ENCODE measurements around the gene SLC49A3. TPM values are rescaled to one million over a fixed set of nuclear protein-coding genes. Genes with fewer than 3 reads are reported as not detected.
"Not testable (repeated sequence)": the region's sequence is repeated elsewhere in the genome, so short reads cannot be mapped to it uniquely, and the experiment has no call there.

The SLC49A3 gene
- total RNA-seq, 1 donor from 2014 or later: 1.9 TPM

DNA sequence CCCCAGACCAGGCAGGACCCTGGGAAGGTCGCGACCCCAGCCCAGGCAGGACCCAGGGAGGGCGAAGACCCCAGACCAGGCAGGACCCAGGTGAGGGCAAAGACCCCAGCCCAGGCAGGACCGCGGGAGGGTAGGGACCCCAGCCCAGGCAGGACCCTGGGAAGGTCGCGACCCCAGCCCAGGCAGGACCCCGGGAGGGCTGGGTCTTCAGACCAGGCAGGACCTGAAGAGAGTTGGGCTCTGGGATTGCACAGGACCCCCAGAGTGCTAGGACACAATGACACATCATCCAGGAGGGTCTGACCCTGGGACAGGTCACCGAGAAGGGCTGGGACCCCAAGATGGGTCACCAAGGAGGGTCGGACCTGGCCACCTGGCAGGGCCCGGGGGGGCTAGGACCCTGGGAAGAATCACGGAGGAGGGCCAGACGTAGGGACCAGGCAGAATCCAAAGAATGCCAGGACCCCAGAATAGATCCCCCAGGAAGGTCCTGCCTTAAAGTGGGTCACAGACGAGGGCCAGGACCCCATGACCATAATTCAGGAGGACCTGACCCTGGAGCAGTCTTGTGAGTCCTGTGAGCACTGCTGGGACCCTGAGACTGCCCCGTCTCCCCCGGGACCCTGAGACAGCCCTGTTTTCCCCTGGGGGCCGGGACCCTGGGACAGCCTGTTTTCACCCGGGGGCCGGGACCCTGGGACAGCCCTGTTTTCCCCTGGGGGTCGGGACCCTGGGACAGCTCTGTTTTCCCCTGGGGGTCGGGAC lies 18.1 kb upstream of the SLC49A3 start:
- no peak overlapping the region for H3K27ac ChIP-seq
- Mint-ChIP-seq H3K27me3 (ENCODE audit: insufficient read depth, low read depth) (peaks cover 7% of the 10 kb centered on the region), H3K36me3 (peaks cover 26% of the 10 kb centered on the region), H3K4me1 (peaks cover 5% of the 10 kb centered on the region), H3K9me3 (peaks cover 22% of the 10 kb centered on the region), H3K27ac (no peak overlapping the region), H3K4me3 (peak overlapping the region; percentile 64)
- H3K4me2 ChIP-seq: peak overlapping the region; percentile 79
- peaks cover 62% of the 10 kb centered on the region for H3K79me2 ChIP-seq (ENCODE audit: low read depth)
- peaks cover 4% of the 10 kb centered on the region for H3F3A ChIP-seq (ENCODE audit: low read depth)
- no peak for DNase-seq (ENCODE audit: low spot score)
- TF ChIP-seq EZH2phosphoT487 (IDR thresholded peaks at IDR 0.05): no peak
- TF ChIP-seq, protein P1, sequence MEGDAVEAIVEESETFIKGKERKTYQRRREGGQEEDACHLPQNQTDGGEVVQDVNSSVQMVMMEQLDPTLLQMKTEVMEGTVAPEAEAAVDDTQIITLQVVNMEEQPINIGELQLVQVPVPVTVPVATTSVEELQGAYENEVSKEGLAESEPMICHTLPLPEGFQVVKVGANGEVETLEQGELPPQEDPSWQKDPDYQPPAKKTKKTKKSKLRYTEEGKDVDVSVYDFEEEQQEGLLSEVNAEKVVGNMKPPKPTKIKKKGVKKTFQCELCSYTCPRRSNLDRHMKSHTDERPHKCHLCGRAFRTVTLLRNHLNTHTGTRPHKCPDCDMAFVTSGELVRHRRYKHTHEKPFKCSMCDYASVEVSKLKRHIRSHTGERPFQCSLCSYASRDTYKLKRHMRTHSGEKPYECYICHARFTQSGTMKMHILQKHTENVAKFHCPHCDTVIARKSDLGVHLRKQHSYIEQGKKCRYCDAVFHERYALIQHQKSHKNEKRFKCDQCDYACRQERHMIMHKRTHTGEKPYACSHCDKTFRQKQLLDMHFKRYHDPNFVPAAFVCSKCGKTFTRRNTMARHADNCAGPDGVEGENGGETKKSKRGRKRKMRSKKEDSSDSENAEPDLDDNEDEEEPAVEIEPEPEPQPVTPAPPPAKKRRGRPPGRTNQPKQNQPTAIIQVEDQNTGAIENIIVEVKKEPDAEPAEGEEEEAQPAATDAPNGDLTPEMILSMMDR (IDR thresholded peaks at IDR 0.05): no peak
- TF ChIP-seq EZH2 (IDR thresholded peaks at IDR 0.05): no peak
- peaks cover 49% of the 10 kb centered on the region for H4K20me1 ChIP-seq (ENCODE audit: low read depth)
- H2AFZ ChIP-seq (replicated peaks): no peak overlapping the region
- peak overlapping the region; percentile 100 for H3K9ac ChIP-seq
- H3K9me3 ChIP-seq (ENCODE audit: low read depth): no peaks in the 10 kb centered on the region
- peaks cover 9% of the 10 kb centered on the region for H3K4me1 ChIP-seq
- H3K4me3 ChIP-seq: peak overlapping the region; percentile 89
- H3K36me3 ChIP-seq: no peaks in the 10 kb centered on the region
- H3K27me3 ChIP-seq: peaks cover 15% of the 10 kb centered on the region

DNA sequence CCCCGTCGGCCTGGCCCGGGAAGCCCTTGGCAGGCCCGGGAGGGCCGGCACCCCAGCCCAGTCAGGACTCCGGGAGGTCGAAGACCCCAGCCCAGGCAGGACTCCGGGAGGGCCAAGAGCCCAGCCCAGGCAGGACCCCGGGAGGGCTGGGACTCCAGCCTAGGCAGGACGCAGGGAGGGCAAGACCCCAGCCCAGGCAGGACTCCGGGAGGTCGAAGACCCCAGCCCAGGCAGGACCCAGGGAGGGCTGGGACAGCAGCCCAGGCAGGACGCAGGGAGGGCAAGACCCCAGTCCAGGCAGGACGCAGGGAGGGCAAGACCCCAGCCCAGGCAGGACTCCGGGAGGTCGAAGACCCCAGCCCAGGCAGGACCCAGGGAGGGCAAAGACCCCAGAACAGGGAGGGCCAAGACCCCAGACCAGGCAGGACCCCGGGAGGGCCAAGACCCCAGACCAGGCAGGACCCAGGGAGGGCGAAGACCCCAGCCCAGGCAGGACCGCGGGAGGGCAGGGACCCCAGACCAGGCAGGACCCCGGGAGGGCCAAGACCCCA lies 17.2 kb upstream of the SLC49A3 start:
- H3K27me3 Mint-ChIP-seq (ENCODE audit: insufficient read depth, low read depth); H3K4me1 Mint-ChIP-seq; H3F3A ChIP-seq (ENCODE audit: low read depth); H3K4me1 ChIP-seq; H3K9me3 ChIP-seq (ENCODE audit: low read depth); H3K36me3 ChIP-seq; DNase-seq (ENCODE audit: low spot score); H3K27ac Mint-ChIP-seq: not testable (repeated sequence)
- Histone ChIP-seq H3K4me2 (peak overlapping the region; percentile 79), H3K4me3 (peak overlapping the region; percentile 89), H4K20me1 (ENCODE audit: low read depth) (peaks cover 45% of the 10 kb centered on the region), H3K9ac (peak overlapping the region; percentile 100), H3K27ac (peak overlapping the region; percentile 54), H3K79me2 (ENCODE audit: low read depth) (peaks cover 55% of the 10 kb centered on the region), H2AFZ (replicated peaks) (peak overlapping the region; percentile 83), H3K27me3 (peaks cover 15% of the 10 kb centered on the region)
- peaks cover 24% of the 10 kb centered on the region for H3K36me3 Mint-ChIP-seq
- H3K4me3 Mint-ChIP-seq: peak overlapping the region; percentile 43
- peaks cover 22% of the 10 kb centered on the region for H3K9me3 Mint-ChIP-seq

DNA sequence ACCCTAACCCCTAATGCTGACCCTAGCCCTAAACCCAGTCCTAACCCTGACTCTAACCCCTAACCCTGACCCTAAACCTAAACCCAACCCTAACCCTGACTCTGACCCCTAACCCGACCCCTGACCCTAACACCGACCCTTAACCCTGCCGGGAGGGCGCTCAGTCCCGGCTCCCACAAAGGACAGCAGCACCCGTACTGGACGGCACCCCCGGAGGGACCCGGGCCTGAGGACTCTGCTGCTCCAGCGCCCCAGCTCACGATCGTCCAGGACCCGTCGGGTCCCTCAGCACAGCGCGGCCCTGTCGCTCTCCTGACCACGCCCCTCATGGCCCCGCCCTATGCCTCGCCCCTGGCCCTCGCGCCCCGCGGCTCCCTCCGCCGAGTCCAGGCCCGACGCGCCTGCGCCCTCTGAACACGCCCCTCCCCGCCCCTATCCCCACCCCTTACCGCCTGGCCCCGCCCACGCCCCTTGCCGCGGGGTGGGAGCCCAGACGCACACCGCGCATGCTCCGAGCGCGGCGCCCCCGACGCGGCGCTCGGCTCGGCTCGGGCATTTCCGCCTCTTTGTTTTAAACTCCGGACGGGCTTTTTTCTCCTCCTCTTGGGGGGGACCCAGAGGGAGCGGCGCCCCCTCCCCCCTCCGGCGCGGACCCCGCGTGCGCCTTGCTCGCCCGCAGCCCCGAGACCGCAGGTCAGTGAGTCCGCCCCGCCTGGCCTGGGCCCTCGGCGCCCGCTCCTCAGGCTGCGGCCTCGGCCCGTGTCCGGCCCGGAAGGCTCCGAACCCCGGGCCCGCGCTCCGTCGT lies 16.5 kb upstream of the SLC49A3 start, which contains the start of gene PCGF3:
PCGF3 (plus strand) TSS at position 555 of the 805 bp plus-strand sequence. CDS start 27,849 bp downstream, outside the sequence.
- Histone ChIP-seq H3K9ac (peak within 1 kb of the TSS; percentile 100), H2AFZ (replicated peaks) (peak within 1 kb of the TSS; percentile 83), H3K4me3 (peak within 1 kb of the TSS; percentile 89), H3K36me3 (no peaks in the 10 kb centered on the region), H3K4me1 (peaks cover 9% of the 10 kb centered on the region), H4K20me1 (ENCODE audit: low read depth) (peaks cover 38% of the 10 kb centered on the region), H3K9me3 (ENCODE audit: low read depth) (no peaks in the 10 kb centered on the region), H3F3A (ENCODE audit: low read depth) (peaks cover 4% of the 10 kb centered on the region), H3K27ac (peak within 1 kb of the TSS; percentile 54), H3K4me2 (peak within 1 kb of the TSS; percentile 79), H3K27me3 (peaks cover 15% of the 10 kb centered on the region), H3K79me2 (ENCODE audit: low read depth) (peaks cover 48% of the 10 kb centered on the region)
- TF ChIP-seq EZH2 (IDR thresholded peaks at IDR 0.05) (no peak), EZH2phosphoT487 (IDR thresholded peaks at IDR 0.05) (no peak)
- TF ChIP-seq, protein P1 (IDR thresholded peaks at IDR 0.05): no peak
- peak; percentile 98 for DNase-seq (ENCODE audit: low spot score)
- peak within 1 kb of the TSS; percentile 83 for H3K4me3 Mint-ChIP-seq
- peaks cover 10% of the 10 kb centered on the region for H3K27me3 Mint-ChIP-seq (ENCODE audit: insufficient read depth, low read depth)
- H3K36me3 Mint-ChIP-seq: peaks cover 19% of the 10 kb centered on the region
- H3K9me3 Mint-ChIP-seq: peaks cover 18% of the 10 kb centered on the region
- peaks cover 7% of the 10 kb centered on the region for H3K4me1 Mint-ChIP-seq
- H3K27ac Mint-ChIP-seq: no peak within 1 kb of the TSS
